ENCODE measurements around the gene PLEKHA5.
"Not testable (repeated sequence)": the region's sequence is repeated elsewhere in the genome, so short reads cannot be mapped to it uniquely, and the experiment has no call there.

Gene PLEKHA5

DNA sequence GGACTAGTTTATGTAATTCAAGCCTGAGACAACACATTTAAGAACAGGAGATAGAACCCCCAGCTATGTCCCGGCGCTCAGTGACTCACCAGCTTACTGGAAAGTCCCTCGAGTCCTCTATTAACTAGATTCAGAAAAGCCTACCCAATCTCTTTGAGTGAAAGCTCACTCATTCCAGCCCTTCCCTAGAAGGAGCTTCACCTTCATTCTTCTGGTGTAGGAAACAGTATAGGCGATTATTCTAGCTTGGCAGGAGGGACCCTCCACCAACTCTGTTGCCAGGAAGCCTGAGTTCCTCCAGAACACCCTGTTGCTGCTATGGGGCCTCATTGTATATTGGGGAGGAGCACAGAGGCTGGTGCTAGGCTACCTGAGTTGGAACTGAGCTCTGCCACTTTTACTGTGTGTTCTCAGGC lies 252.6 kb downstream of the PLEKHA5 start:
- H3K27ac ChIP-seq (ENCODE audit: low read depth, low read length, severe bottlenecking): peak overlapping the region; percentile 29
- no peaks in the 10 kb centered on the region for H3K9me3 ChIP-seq (ENCODE audit: control insufficient read depth, low read length)
- WGBS, 2 experiments (ENCODE audit: insufficient coverage in 2 of 2): 63 to 90% methylated on average over 2 to 3 of the region's 4 CpGs
- no peak overlapping the region for H3K4me3 ChIP-seq (ENCODE audit: extremely low read depth, insufficient read depth, low read length, poor library complexity, severe bottlenecking)
- peaks cover 9% of the 10 kb centered on the region for H3K4me1 ChIP-seq (ENCODE audit: control insufficient read depth, insufficient read depth, low read length, poor library complexity, severe bottlenecking)
- peaks cover 19% of the 10 kb centered on the region for H3K36me3 ChIP-seq (ENCODE audit: control insufficient read depth, insufficient read depth, low read length)

DNA sequence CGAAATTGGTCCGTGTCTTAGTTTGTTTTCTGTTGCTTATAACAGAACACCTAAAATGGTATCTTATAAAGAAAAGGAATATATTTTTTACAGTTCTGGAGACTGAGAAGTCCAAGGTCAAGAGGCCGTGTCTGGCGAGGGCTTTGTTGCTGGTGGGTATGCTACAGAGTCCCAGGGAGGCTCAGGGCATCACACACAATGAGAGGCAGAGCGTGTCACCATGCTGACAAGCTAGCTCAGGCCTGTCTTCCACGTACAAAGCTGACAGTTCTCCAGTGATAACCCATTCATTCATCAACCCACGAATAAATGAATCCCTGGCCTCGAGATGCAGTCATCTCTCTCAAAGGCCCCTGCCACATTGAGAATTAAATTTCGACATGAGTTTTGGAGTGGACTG lies 253.0 kb downstream of the PLEKHA5 start:
- Histone ChIP-seq H3K4me3 (ENCODE audit: extremely low read depth, insufficient read depth, low read length, poor library complexity, severe bottlenecking) (no peak overlapping the region), H3K27ac (ENCODE audit: low read depth, low read length, severe bottlenecking) (peak overlapping the region; percentile 29), H3K36me3 (ENCODE audit: control insufficient read depth, insufficient read depth, low read length) (peaks cover 19% of the 10 kb centered on the region), H3K4me1 (ENCODE audit: control insufficient read depth, insufficient read depth, low read length, poor library complexity, severe bottlenecking) (peaks cover 9% of the 10 kb centered on the region), H3K9me3 (ENCODE audit: control insufficient read depth, low read length) (no peaks in the 10 kb centered on the region)
- WGBS, 2 experiments (ENCODE audit: insufficient coverage in 2 of 2): 96 to 97% methylated on average over 5 to 6 of the region's 9 CpGs

DNA sequence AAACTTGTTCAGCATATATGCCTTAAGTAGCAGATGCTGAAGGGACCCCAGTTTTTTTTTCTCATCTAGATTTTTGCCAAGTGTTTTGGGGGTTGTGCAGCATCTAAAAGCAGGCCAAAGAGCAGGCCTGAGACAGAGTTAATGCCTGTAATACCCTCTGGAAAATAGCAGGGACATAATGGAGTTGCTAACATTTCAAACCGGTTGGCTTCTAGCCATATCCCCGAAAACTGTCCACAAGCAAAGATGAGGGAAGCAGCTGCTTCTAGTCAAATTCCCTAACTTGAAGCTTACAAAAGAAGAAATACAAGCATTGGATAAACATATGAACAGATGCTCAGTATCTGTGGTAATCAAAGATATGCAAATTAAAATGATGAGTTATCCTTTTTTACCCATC lies 257.6 kb downstream of the PLEKHA5 start:
- Histone ChIP-seq H3K36me3 (ENCODE audit: control insufficient read depth, insufficient read depth, low read length) (no peaks in the 10 kb centered on the region), H3K4me1 (ENCODE audit: control insufficient read depth, insufficient read depth, low read length, poor library complexity, severe bottlenecking) (peaks cover 3% of the 10 kb centered on the region), H3K27ac (ENCODE audit: low read depth, low read length, severe bottlenecking) (no peak overlapping the region), H3K9me3 (ENCODE audit: control insufficient read depth, low read length) (no peaks in the 10 kb centered on the region), H3K4me3 (ENCODE audit: extremely low read depth, insufficient read depth, low read length, poor library complexity, severe bottlenecking) (no peak overlapping the region)
- 92 to 100% methylated on average over 1 to 2 of the region's 2 CpGs for WGBS, 2 experiments (ENCODE audit: insufficient coverage in 2 of 2)

DNA sequence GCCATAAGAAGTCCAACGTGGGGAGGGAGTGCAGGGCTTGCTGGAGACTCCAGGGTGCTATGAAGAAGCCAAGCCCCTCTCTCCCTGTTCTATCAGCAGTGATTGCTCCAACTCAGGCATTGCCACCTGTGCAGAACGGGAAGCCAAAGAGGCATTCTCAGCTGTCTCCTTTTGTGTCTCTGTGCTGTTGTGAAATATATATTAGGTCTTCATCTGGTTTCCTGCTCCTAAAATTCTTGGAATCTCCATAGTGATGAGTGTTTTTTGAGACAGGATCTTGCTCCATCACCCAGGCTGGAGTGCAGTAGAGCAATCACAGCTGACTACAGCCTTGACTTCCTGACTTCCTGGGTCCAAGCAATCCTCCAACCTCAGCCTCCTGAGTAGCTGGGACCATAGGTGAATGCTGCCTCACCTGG lies 258.6 kb downstream of the PLEKHA5 start:
- no peaks in the 10 kb centered on the region for H3K36me3 ChIP-seq (ENCODE audit: control insufficient read depth, insufficient read depth, low read length)
- no peak overlapping the region for H3K4me3 ChIP-seq (ENCODE audit: extremely low read depth, insufficient read depth, low read length, poor library complexity, severe bottlenecking)
- no CpG with 5 or more reads among the region's 2 CpGs for WGBS, 2 experiments (ENCODE audit: insufficient coverage in 2 of 2)
- H3K27ac ChIP-seq (ENCODE audit: low read depth, low read length, severe bottlenecking): no peak overlapping the region
- H3K4me1 ChIP-seq (ENCODE audit: control insufficient read depth, insufficient read depth, low read length, poor library complexity, severe bottlenecking): peaks cover 4% of the 10 kb centered on the region
- no peaks in the 10 kb centered on the region for H3K9me3 ChIP-seq (ENCODE audit: control insufficient read depth, low read length)

DNA sequence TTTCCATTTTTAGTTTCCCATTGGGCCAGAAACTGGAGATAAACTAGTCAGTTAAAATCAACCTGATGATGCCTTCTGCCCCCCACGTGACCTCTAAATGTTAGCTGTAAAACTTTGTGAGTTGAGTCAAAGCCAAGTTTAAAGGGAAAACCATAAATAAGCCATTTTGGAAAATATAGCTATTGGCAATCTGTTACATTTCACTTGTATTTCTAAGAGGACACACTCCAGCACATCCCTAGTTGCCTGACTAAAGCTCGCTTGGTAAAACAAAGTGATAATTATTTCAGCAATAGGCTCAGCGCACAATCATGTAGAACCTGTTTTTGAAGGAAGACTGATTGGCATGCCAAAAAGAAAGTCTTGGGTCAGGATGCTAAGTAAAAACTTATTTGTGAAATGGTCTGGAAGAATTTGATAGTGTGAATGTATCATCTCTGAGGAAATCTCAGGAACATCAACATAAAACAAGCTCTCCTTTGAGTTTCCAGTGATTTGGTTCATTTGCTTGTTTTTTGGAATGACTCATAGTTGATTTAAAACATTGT lies 260.6 kb downstream of the PLEKHA5 start:
- Histone ChIP-seq H3K4me1 (ENCODE audit: control insufficient read depth, insufficient read depth, low read length, poor library complexity, severe bottlenecking) (peaks cover 4% of the 10 kb centered on the region), H3K4me3 (ENCODE audit: extremely low read depth, insufficient read depth, low read length, poor library complexity, severe bottlenecking) (no peak overlapping the region), H3K27ac (ENCODE audit: low read depth, low read length, severe bottlenecking) (no peak overlapping the region), H3K9me3 (ENCODE audit: control insufficient read depth, low read length) (no peaks in the 10 kb centered on the region), H3K36me3 (ENCODE audit: control insufficient read depth, insufficient read depth, low read length) (no peaks in the 10 kb centered on the region)
- 90 to 100% methylated on average over 2 of the region's 3 CpGs for WGBS, 2 experiments (ENCODE audit: insufficient coverage in 2 of 2)

DNA sequence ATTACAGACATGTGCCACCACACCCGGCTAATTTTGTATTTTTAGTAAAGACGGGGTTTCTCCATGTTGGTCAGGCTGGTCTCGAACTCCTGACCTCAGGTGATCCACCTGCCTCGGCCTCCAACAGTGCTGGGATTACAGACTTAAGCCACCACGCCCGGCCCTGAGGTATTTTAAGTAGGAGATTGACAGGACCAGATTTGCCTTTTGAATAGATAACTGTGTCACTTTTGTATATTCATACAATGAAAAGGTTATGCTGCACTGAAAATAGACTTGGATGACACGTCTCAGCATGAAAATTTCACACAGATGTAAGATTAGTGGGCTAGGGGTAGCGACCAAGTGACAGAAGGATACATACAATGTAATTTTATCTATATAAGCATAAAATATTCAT lies 263.1 kb downstream of the PLEKHA5 start:
- not testable (repeated sequence) for H3K27ac ChIP-seq (ENCODE audit: low read depth, low read length, severe bottlenecking); H3K4me3 ChIP-seq (ENCODE audit: extremely low read depth, insufficient read depth, low read length, poor library complexity, severe bottlenecking); H3K9me3 ChIP-seq (ENCODE audit: control insufficient read depth, low read length); H3K36me3 ChIP-seq (ENCODE audit: control insufficient read depth, insufficient read depth, low read length); H3K4me1 ChIP-seq (ENCODE audit: control insufficient read depth, insufficient read depth, low read length, poor library complexity, severe bottlenecking)
- WGBS, 2 experiments (ENCODE audit: insufficient coverage in 2 of 2): 93 to 96% methylated on average over 3 to 6 of the region's 8 CpGs

DNA sequence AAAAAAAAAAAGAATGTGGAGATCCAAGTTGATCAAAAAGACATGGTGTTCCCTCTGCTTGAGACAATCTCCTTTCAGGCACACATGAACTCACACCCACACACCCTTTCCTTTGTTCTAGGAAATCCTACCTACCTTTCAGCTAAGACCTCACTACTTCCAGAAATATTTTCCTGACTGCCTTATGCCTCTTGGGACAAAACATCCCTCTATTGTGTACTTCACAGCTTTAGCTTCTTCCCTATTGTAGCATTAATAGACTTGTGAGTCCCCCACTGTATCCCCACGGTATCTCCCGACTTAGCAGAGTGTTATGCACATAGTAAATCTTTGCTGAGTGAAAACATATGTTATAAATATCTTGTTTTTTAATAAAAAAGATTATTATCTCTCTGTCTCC lies 264.9 kb downstream of the PLEKHA5 start:
- Histone ChIP-seq H3K27ac (ENCODE audit: low read depth, low read length, severe bottlenecking) (no peak overlapping the region), H3K4me3 (ENCODE audit: extremely low read depth, insufficient read depth, low read length, poor library complexity, severe bottlenecking) (no peak overlapping the region), H3K9me3 (ENCODE audit: control insufficient read depth, low read length) (no peaks in the 10 kb centered on the region), H3K36me3 (ENCODE audit: control insufficient read depth, insufficient read depth, low read length) (no peaks in the 10 kb centered on the region), H3K4me1 (ENCODE audit: control insufficient read depth, insufficient read depth, low read length, poor library complexity, severe bottlenecking) (peaks cover 4% of the 10 kb centered on the region)
- WGBS, 2 experiments (ENCODE audit: insufficient coverage in 2 of 2): no CpG with 5 or more reads among the region's 2 CpGs

DNA sequence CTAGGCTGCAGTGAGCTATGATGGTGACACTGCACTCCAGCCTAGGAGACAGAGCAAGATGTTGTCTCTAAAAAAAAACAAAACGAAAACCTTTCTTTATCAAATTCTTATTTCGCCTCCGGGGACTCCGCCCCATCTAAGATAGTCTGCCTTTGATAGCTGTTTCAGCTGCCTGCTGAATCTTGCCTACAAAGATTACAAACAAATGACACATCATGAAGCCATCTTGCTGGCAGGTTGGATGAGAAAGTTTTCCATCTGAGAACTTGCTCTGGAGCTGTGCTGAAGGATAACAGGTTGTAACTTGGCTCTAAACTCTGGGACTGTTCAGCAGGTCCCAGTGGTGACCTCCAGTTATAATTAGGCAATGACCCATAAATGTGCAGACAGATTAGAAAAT lies 268.0 kb downstream of the PLEKHA5 start:
- Histone ChIP-seq H3K27ac (ENCODE audit: low read depth, low read length, severe bottlenecking) (no peak overlapping the region), H3K4me3 (ENCODE audit: extremely low read depth, insufficient read depth, low read length, poor library complexity, severe bottlenecking) (no peak overlapping the region), H3K4me1 (ENCODE audit: control insufficient read depth, insufficient read depth, low read length, poor library complexity, severe bottlenecking) (no peaks in the 10 kb centered on the region), H3K9me3 (ENCODE audit: control insufficient read depth, low read length) (no peaks in the 10 kb centered on the region), H3K36me3 (ENCODE audit: control insufficient read depth, insufficient read depth, low read length) (no peaks in the 10 kb centered on the region)
- WGBS, 2 experiments (ENCODE audit: insufficient coverage in 2 of 2): 84 to 92% methylated on average over 4 of the region's 4 CpGs

DNA sequence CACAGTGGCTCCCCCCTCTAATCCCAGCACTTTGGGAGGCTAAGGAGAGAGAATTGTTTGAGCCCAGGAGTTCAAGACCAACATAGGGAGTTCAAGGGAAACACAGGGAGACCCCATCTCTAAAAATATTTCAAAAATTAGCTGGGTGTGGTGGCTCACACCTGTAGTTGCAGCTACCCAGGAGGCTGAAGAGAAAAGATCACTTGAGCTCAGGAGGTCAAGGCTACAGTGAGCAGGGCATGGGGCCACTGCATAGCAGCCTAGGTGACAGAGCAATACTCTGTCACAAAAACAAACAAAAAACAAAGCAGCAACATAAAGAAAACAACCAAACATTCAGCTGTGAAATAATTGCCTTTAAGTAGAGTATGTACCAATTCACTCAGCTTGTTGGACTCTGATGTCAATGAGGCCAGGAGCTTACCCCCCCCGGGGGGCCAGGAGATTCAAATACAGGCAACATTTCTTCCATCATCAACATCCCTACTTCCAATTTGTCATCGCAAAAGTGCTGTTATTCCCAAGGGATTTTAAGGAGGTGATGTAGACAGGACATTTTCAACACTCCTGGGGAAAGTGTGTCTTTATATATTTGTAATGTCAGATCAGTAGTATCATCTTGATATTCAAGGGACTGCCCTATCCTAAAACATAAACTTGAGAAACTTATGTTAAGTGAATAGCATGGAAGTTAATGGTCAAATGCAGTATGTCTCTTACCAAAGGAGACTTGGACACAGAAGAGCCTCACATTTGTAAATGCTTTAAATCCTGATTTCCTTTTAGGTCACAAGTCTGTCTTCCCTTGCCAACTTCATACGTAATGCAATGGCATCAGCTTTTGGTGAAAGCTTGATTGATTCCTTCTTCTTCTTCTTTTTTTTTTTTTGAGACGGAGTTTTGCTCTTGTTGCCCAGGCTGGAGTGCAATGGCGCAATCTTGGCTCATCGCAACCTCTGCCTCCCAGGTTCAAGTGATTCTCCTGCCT lies 269.1 kb downstream of the PLEKHA5 start:
- no peaks in the 10 kb centered on the region for H3K4me1 ChIP-seq (ENCODE audit: control insufficient read depth, insufficient read depth, low read length, poor library complexity, severe bottlenecking)
- WGBS, 2 experiments (ENCODE audit: insufficient coverage in 2 of 2): 100% methylated on average over 1 of the region's 6 CpGs; no CpG with 5 or more reads in 1 of the 2 experiments
- no peaks in the 10 kb centered on the region for H3K9me3 ChIP-seq (ENCODE audit: control insufficient read depth, low read length)
- H3K4me3 ChIP-seq (ENCODE audit: extremely low read depth, insufficient read depth, low read length, poor library complexity, severe bottlenecking): no peak overlapping the region
- no peaks in the 10 kb centered on the region for H3K36me3 ChIP-seq (ENCODE audit: control insufficient read depth, insufficient read depth, low read length)
- H3K27ac ChIP-seq (ENCODE audit: low read depth, low read length, severe bottlenecking): no peak overlapping the region

DNA sequence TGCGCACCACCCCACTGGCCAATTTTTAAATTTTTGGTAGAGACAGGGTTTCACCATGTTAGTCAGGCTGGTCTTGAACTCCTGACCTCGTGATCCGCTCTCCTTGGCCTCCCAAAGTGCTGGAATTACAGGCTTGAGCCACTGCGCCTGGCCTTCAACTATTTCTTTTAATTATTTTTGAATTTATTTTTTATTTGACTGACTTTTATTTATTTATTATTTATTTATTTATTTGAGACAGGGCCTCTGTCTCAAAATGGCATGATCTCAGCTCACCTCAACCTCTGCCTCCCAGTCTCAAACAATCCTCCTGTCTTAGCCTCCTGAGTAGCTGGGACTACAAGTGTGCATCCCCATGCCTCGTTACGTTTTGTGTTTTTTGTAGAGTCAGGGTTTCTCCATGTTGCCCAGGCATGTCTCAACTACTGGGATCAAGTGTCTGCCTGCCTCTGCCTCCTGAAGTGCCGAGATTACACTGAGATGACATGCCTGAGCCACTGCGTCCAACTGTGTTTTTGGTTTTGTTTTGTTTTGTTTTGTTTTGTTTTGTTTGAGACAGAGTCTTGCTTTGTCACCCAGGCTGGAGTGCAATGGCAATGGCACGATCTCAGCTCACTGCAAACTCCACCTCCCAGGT lies 271.2 kb downstream of the PLEKHA5 start:
- WGBS, 2 experiments (ENCODE audit: insufficient coverage in 2 of 2): 89 to 92% methylated on average over 5 to 6 of the region's 9 CpGs
- not testable (repeated sequence) for H3K27ac ChIP-seq (ENCODE audit: low read depth, low read length, severe bottlenecking); H3K9me3 ChIP-seq (ENCODE audit: control insufficient read depth, low read length); H3K36me3 ChIP-seq (ENCODE audit: control insufficient read depth, insufficient read depth, low read length); H3K4me1 ChIP-seq (ENCODE audit: control insufficient read depth, insufficient read depth, low read length, poor library complexity, severe bottlenecking); H3K4me3 ChIP-seq (ENCODE audit: extremely low read depth, insufficient read depth, low read length, poor library complexity, severe bottlenecking)

Measured in mesodermal cell (in vitro differentiated cells).